ENCODE measurements around the gene GLIS1.

- TF ChIP-seq CTCF (IDR thresholded peaks at IDR 0.05): no peak
- no peak for TF ChIP-seq POLR2A (IDR thresholded peaks at IDR 0.05)
Measured at GRCh38 chr1:53530550-53530949, 208.4 kb downstream of the GLIS1 start.
